ENCODE results near the gene VMP1.
"Not testable (repeated sequence)": the region's sequence is repeated elsewhere in the genome, so short reads cannot be mapped to it uniquely, and the experiment has no call there.

DNA sequence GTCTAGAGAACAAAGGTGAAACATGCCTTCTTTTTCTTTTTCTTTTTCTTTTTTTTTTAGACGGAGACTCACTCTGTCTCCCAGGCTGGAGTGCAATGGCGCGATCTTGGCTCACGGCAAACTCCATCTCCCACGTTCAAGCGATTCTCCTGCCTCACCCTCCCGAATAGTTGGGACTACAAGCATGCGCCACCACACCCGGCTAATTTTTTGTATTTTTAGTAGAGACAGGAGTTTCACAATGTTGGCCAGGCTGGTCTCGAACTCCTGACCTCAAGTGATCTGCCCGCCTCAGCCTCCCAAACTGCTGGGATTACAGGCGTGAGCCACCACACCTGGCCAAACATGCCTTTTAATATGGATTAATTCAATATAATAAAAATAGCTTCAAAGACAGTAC, 47.6 kb downstream of the VMP1 start:
- TF ChIP-seq, protein P1, sequence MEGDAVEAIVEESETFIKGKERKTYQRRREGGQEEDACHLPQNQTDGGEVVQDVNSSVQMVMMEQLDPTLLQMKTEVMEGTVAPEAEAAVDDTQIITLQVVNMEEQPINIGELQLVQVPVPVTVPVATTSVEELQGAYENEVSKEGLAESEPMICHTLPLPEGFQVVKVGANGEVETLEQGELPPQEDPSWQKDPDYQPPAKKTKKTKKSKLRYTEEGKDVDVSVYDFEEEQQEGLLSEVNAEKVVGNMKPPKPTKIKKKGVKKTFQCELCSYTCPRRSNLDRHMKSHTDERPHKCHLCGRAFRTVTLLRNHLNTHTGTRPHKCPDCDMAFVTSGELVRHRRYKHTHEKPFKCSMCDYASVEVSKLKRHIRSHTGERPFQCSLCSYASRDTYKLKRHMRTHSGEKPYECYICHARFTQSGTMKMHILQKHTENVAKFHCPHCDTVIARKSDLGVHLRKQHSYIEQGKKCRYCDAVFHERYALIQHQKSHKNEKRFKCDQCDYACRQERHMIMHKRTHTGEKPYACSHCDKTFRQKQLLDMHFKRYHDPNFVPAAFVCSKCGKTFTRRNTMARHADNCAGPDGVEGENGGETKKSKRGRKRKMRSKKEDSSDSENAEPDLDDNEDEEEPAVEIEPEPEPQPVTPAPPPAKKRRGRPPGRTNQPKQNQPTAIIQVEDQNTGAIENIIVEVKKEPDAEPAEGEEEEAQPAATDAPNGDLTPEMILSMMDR (IDR thresholded peaks at IDR 0.05) = not testable (repeated sequence)
- TF ChIP-seq POLR2AphosphoS5, TCF7L2 (IDR thresholded peaks at IDR 0.05; ENCODE audit: low read depth, low read length): not testable (repeated sequence)
- TF ChIP-seq, protein P2, sequence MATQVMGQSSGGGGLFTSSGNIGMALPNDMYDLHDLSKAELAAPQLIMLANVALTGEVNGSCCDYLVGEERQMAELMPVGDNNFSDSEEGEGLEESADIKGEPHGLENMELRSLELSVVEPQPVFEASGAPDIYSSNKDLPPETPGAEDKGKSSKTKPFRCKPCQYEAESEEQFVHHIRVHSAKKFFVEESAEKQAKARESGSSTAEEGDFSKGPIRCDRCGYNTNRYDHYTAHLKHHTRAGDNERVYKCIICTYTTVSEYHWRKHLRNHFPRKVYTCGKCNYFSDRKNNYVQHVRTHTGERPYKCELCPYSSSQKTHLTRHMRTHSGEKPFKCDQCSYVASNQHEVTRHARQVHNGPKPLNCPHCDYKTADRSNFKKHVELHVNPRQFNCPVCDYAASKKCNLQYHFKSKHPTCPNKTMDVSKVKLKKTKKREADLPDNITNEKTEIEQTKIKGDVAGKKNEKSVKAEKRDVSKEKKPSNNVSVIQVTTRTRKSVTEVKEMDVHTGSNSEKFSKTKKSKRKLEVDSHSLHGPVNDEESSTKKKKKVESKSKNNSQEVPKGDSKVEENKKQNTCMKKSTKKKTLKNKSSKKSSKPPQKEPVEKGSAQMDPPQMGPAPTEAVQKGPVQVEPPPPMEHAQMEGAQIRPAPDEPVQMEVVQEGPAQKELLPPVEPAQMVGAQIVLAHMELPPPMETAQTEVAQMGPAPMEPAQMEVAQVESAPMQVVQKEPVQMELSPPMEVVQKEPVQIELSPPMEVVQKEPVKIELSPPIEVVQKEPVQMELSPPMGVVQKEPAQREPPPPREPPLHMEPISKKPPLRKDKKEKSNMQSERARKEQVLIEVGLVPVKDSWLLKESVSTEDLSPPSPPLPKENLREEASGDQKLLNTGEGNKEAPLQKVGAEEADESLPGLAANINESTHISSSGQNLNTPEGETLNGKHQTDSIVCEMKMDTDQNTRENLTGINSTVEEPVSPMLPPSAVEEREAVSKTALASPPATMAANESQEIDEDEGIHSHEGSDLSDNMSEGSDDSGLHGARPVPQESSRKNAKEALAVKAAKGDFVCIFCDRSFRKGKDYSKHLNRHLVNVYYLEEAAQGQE (IDR thresholded peaks at IDR 0.05; ENCODE audit: insufficient read depth in 1 of 2, low read depth in 2 of 2, low read length in 1 of 2) = not testable (repeated sequence)
